ENCODE data around the gene ADCYAP1R1.

Gene ADCYAP1R1

GRCh38 chr7:31022117-31022516, 30.0 kb upstream of the ADCYAP1R1 start:
- TF ChIP-seq CTCF (IDR thresholded peaks at IDR 0.05; ENCODE audit: control insufficient read depth, insufficient read depth, low read depth, low read length, missing control alignments): no peak
- DNase-seq (ENCODE audit: low read depth): no peak
- H3K4me3 ChIP-seq (ENCODE audit: control insufficient read depth, low read depth, low read length): no peak overlapping the region

- DNase-seq (ENCODE audit: low read depth): no peak
These were observed 29.4 kb upstream of the ADCYAP1R1 start for GRCh38 chr7:31022726-31023125.

DNA sequence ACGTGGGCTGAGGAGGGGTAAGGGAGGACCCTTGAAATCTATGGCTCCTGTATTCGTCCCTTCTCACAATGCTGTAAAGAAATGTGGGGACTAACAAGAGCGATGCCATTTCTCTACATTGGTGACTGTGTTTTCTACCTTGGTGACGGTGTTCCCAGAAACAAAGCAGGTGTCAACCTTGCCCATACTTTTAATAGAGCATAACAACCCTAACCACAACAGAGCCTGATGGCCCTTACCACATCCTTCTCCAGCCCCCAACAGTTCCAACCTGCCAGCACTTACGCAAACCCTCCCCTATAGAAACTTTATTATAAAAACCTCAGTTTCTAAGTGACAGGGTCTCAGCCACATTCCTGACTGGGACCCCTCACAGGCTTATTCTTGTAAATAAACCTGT, 28.2 kb upstream of the ADCYAP1R1 start:
- TF ChIP-seq CTCF (IDR thresholded peaks at IDR 0.05; ENCODE audit: control insufficient read depth, insufficient read depth, low read depth, low read length, missing control alignments): no peak
- H3K4me3 ChIP-seq (ENCODE audit: control insufficient read depth, low read depth, low read length): no peak overlapping the region
- no peak for DNase-seq (ENCODE audit: low read depth)

More at GRCh38 chr7:31022726-31023125, 29.4 kb upstream of the ADCYAP1R1 start:
- TF ChIP-seq CTCF (IDR thresholded peaks at IDR 0.05; ENCODE audit: control insufficient read depth, insufficient read depth, low read depth, low read length, missing control alignments): no peak
- no peak overlapping the region for H3K4me3 ChIP-seq (ENCODE audit: control insufficient read depth, low read depth, low read length)

DNA sequence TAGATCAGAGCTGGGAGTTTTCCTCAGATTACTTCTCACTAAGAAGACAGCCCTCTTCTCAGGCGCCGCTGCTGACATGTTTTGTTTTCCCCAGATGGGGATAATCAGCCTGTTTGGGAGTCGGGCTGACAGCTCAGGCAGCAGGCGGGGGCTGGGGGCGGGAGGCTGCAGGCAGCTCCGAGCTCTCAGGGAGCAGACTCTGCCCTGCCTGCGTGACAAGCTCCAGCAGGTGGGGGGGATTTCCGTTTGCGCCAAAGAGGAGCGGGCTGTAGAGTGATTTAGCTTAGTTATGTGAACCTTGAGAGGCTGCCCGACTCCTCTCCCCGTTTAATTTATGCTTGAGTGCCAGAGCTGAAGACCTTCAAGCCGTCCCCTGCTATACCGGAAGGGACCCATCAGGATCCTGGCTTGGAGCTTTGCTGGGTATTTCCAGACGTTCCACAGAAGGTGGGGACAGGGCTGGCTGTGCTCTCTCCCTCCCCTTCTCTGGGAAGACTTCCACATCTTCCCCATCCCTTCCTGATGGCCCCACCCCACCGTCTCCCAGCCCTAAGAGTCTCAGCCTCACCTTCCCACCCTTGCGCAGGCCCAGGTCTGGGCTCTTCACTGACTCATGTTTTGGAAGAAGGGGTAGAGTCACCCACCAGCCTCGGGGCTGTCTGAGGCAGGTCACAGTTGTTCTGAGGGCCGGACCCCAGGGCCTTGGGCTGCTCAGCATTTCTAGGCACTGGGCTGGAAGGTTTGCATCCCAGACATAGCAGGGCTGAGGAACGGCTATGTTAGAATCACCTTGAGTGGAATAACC, 24.7 kb upstream of the ADCYAP1R1 start:
- no peak for DNase-seq (ENCODE audit: low read depth)
- H3K4me3 ChIP-seq (ENCODE audit: control insufficient read depth, low read depth, low read length): no peak overlapping the region
- TF ChIP-seq CTCF (IDR thresholded peaks at IDR 0.05; ENCODE audit: control insufficient read depth, insufficient read depth, low read depth, low read length, missing control alignments): no peak

DNA sequence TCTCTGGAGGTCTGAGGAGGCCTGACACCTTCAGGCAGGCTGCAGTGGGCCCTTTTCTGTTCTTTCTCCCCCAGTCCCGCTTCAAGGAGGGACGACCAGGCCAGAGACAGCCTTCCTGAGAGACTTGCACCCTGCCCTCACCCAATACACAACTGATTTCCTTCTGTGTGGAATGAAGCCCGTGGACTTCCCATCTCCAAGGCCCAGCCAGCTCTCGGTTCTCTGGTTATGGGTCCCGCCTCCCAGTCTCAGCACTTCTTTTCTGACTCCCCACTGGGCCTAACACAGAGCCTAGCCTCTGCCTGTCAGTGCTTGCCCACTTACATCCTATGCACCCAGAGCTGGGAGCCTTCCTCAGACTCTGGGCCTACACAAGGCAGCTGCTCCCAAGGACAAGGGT, 24.1 kb upstream of the ADCYAP1R1 start:
- TF ChIP-seq CTCF (IDR thresholded peaks at IDR 0.05; ENCODE audit: control insufficient read depth, insufficient read depth, low read depth, low read length, missing control alignments): no peak
- H3K4me3 ChIP-seq (ENCODE audit: control insufficient read depth, low read depth, low read length): no peak overlapping the region
- DNase-seq (ENCODE audit: low read depth): no peak

DNA sequence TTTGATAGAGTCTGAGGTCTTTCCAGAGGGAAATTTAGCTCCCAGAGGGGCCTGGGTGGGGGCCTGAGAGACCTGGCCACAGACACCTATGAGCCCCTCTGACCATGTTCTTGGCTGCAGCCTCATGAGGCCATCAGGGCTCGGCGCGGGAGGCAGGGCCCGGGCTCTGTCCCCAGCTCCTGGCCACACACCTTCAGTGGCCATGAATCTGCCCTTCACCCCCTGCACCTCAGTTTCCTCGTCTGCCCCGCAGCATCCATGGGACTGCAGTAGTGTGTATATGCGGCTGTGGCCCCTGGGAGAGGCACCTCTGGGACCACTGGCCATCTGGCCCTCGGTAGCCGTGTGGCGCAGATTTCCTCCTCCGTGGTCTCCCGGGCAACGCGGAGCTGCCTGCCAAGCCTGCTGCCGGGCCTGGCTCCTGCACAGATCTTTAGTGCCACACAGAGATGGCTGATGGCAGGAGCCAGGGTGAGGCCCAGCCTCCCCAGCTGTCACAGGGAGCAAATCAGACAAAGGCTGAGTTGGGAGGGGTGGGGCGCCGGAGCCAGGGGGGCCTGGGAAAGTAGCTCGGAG, 23.6 kb upstream of the ADCYAP1R1 start:
- no peak for DNase-seq (ENCODE audit: low read depth)
- H3K4me3 ChIP-seq (ENCODE audit: control insufficient read depth, low read depth, low read length): no peak overlapping the region
- no peak for TF ChIP-seq CTCF (IDR thresholded peaks at IDR 0.05; ENCODE audit: control insufficient read depth, insufficient read depth, low read depth, low read length, missing control alignments)

Data from AG09309 (cell line).